Transverse colon (tissue), 4 donors: Measurements from ENCODE around the gene MOB3B.

Experiments
- CTCF ChIP-seq, 5 experiments: fragments of 200-600 bp in 3 of 5; fragments of 450-650 bp in 2 of 5; sonication (generic) in 3 of 5; IDR thresholded peaks; 1 replicate in 2 of 5; 2 replicates in 3 of 5; pipeline ENCODE4 v1.5.1; 2016 to 2017; ENCODE audit warnings: antibody characterized with exemption in 5 of 5, inconsistent platforms in 3 of 5, mild to moderate bottlenecking in 2 of 5, moderate library complexity in 1 of 5
- POLR2A ChIP-seq: fragments of 450-650 bp; IDR thresholded peaks from one replicate; pipeline ENCODE4 v1.6.1; 2016; ENCODE audit warnings: antibody characterized with exemption, mild to moderate bottlenecking, moderate library complexity
- POLR2AphosphoS5 ChIP-seq, 3 donors: sonication (generic); formaldehyde crosslinking; IDR thresholded peaks; one replicate each; pipeline ENCODE4 v1.6.1; 2016; ENCODE audit warnings: antibody characterized with exemption in 3 of 3

- no peak for TF ChIP-seq CTCF (IDR thresholded peaks at IDR 0.05)
- no peak for TF ChIP-seq POLR2A
- no peak for TF ChIP-seq POLR2AphosphoS5 (IDR thresholded peaks at IDR 0.05)
These were observed 12.1 kb upstream of the MOB3B start for GRCh38 chr9:27541740-27542139.
